CD4-positive, alpha-beta memory T cell (primary cell): ENCODE data around the gene MAP3K9. TPM values are rescaled to one million over a fixed set of nuclear protein-coding genes. Genes with fewer than 3 reads are reported as not detected.

Experiments used
- CTCF ChIA-PET: fragments of 350-600 bp; sonication (Branson Sonifier 250); formaldehyde crosslinking; loops from one replicate; lab custom pipeline; 2021; ENCODE audit warnings: inconsistent platforms; ENCODE audit not compliant: partially characterized antibody; lab: Charles Lee
- POLR2A ChIA-PET: fragments of 350-600 bp; sonication (Branson Sonifier 250); formaldehyde crosslinking; loops from one replicate; lab custom pipeline; 2021; ENCODE audit not compliant: partially characterized antibody; lab: Charles Lee
- DNase-seq, 5 donors: peaks; one replicate each; pipeline versions ENCODE4 v3.0.0 to v3.0.0-alpha.2; 2020 to 2022; ENCODE audit warnings: mixed read lengths in 1 of 5
- H3K27ac ChIP-seq: one replicate; pipeline ENCODE4 v1.7.0; 2013; ENCODE audit warnings: low read depth, low read length
- H3K27me3 ChIP-seq: 2 replicates; pipeline ENCODE4 v1.7.0; 2013; ENCODE audit warnings: mild to moderate bottlenecking, low read length, moderate library complexity; ENCODE audit not compliant: insufficient read depth
- H3K36me3 ChIP-seq: 2 replicates; pipeline ENCODE4 v1.7.0; 2013; ENCODE audit warnings: mild to moderate bottlenecking, low read length, moderate library complexity; ENCODE audit not compliant: insufficient read depth
- H3K4me1 ChIP-seq: 2 replicates; pipeline ENCODE4 v1.7.0; 2013; ENCODE audit warnings: mild to moderate bottlenecking, low read length, moderate library complexity; ENCODE audit not compliant: insufficient read depth
- H3K4me3 ChIP-seq, 2 donors: one replicate each; pipeline ENCODE4 v1.7.0; 2013; ENCODE audit warnings: low read length in 2 of 2, mild to moderate bottlenecking in 1 of 2
- H3K9me3 ChIP-seq, 2 donors: one replicate each; pipeline ENCODE4 v1.7.0; 2013; ENCODE audit warnings: low read length in 2 of 2, control low read depth in 1 of 2; ENCODE audit not compliant: control insufficient read depth in 1 of 2
- H3K27ac Mint-ChIP-seq, 7 donors: one replicate each; pipeline ENCODE4 v1.8.0; 2020 to 2021; ENCODE audit warnings: mixed read lengths in 7 of 7, mild to moderate bottlenecking in 6 of 7, inconsistent platforms in 3 of 7, moderate library complexity in 3 of 7
- H3K27me3 Mint-ChIP-seq, 2 donors: one replicate each; pipeline ENCODE4 v1.8.0; 2020 to 2021; ENCODE audit warnings: mixed read lengths in 2 of 2
- H3K36me3 Mint-ChIP-seq, 2 donors: one replicate each; pipeline ENCODE4 v1.8.0; 2020 to 2021; ENCODE audit warnings: mixed read lengths in 2 of 2, inconsistent platforms in 1 of 2, mild to moderate bottlenecking in 1 of 2
- H3K4me1 Mint-ChIP-seq, 4 donors: one replicate each; pipeline ENCODE4 v1.8.0; 2020 to 2021; ENCODE audit warnings: mixed read lengths in 4 of 4, mild to moderate bottlenecking in 1 of 4
- H3K4me3 Mint-ChIP-seq, 8 donors: one replicate each; pipeline ENCODE4 v1.8.0; 2020 to 2021; ENCODE audit warnings: mixed read lengths in 8 of 8, mild to moderate bottlenecking in 7 of 8, moderate library complexity in 6 of 8, inconsistent platforms in 3 of 8
- H3K9me3 Mint-ChIP-seq, 8 donors: one replicate each; pipeline ENCODE4 v1.8.0; 2020 to 2021; ENCODE audit warnings: mixed read lengths in 8 of 8, mild to moderate bottlenecking in 5 of 8, inconsistent platforms in 3 of 8, moderate library complexity in 1 of 8
- intact Hi-C: fragments of 100-400 bp; cut with micrococcal nuclease; formaldehyde crosslinking; loops from one replicate; pipeline ENCODE4 v1.15.1; 2023
- polyA plus RNA-seq, 2 donors: library from polyadenylated mRNA; unstranded; fragments of 300-500 nt; fragmentation: Illumina TruSeq; gene quantifications; one replicate each; pipeline ENCODE4 v1.2.3, GENCODE V29; 2021
- total RNA-seq, 2 experiments: library from RNA; stranded (reverse); gene quantifications; one replicate each; pipeline ENCODE4 v1.2.3, GENCODE V29; 2021

The MAP3K9 gene
- total and polyA plus RNA-seq, 4 experiments from 2014 or later: 0.47 to 6.4 (median 3.5) TPM

DNA sequence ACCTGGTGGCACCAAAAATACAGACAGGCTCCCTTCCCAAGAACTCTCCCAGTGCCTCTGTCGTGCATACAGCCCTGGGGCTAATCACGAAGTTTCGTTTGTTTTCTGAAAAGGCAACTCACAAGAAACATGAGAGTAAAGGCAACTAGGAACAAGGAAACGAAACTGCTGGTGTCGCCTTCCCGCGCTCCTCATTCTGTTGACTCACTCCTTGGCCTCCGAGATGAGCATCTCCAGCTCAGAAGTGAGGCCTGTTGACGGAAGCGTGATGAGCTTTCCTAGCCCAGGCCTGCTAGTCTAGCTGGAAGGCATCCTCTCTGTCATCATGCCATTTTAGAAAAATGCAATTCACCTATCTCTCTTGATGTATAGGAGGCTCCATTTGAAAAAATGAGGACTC is 117.1 kb downstream of the MAP3K9 start:
- Histone ChIP-seq H3K4me3 (no peak overlapping the region), H3K27me3 (no peaks in the 10 kb centered on the region), H3K27ac (no peak overlapping the region), H3K36me3 (no peaks in the 10 kb centered on the region), H3K4me1 (no peaks in the 10 kb centered on the region), H3K9me3 (no peaks in the 10 kb centered on the region)
- intact Hi-C loops: no loop called here
- no peak overlapping the region for H3K4me3 Mint-ChIP-seq
- H3K9me3 Mint-ChIP-seq: no peaks in the 10 kb centered on the region
- ChIA-PET POLR2A (no interaction called here), CTCF (no interaction called here)
- no peaks in the 10 kb centered on the region for H3K27me3 Mint-ChIP-seq
- H3K27ac Mint-ChIP-seq: no peak overlapping the region
- no peak for DNase-seq
- no peaks in the 10 kb centered on the region for H3K36me3 Mint-ChIP-seq
- H3K4me1 Mint-ChIP-seq: no peaks in the 10 kb centered on the region

DNA sequence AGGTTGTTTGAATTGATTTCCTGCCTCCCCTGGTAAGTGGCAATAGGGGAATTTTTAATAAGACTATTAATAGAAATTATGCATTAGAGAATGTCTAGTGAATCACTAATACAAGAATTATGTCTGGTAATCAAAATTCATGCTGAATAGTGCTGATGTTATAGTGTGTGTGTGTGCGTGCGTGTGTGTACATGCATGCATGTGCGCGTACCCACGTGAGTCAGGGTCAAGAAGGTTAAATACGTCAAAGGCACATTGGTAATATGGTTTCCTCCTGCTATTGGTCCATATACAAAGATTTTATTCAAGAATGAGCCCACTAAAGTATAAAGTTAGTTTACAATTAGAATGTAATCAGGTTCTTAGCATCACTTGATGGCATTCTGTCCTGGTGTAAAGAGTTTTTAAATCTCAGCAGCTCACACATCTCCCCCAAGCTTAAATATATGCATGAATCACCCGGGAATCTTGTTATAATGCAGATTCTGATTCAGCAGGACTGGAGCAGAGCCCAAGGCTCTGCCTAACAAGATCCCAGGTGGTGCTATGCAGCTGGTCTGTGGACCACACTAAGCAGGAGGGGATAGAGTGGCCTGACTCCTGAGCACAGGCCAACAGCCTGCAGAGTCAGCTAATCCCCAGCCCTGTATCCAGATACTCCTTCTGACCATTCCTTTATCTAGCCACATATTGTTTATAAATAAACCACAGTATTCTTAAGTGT is 123.7 kb downstream of the MAP3K9 start:
- no peaks in the 10 kb centered on the region for H3K27me3 ChIP-seq
- no peaks in the 10 kb centered on the region for H3K36me3 ChIP-seq
- H3K4me1 ChIP-seq: no peaks in the 10 kb centered on the region
- no peak overlapping the region for H3K4me3 ChIP-seq
- ChIA-PET POLR2A (no interaction called here), CTCF (no interaction called here)
- H3K27ac ChIP-seq: no peak overlapping the region
- H3K4me1 Mint-ChIP-seq: no peaks in the 10 kb centered on the region
- H3K9me3 ChIP-seq: no peaks in the 10 kb centered on the region
- no peak overlapping the region for H3K27ac Mint-ChIP-seq
- peaks cover 0 to 5% of the 10 kb centered on the region in 2 donors for H3K36me3 Mint-ChIP-seq
- intact Hi-C loops: no loop called here
- H3K9me3 Mint-ChIP-seq: no peaks in the 10 kb centered on the region
- H3K27me3 Mint-ChIP-seq: no peaks in the 10 kb centered on the region
- no peak overlapping the region for H3K4me3 Mint-ChIP-seq
- DNase-seq: no peak

- H3K36me3 Mint-ChIP-seq: peaks cover 0 to 5% of the 10 kb centered on the region in 2 donors
- H3K27ac ChIP-seq: no peak overlapping the region
- H3K4me1 ChIP-seq: no peaks in the 10 kb centered on the region
- no peak overlapping the region for H3K4me3 ChIP-seq
- no peak for DNase-seq
- no peak overlapping the region for H3K4me3 Mint-ChIP-seq
- POLR2A ChIA-PET: interaction anchor here (0.7 to 1.0 kb wide), 2 partner anchors 24 to 42 kb away, joined by 3 to 5 read pairs; partner anchors contain the start of gene TTC9
- H3K27me3 Mint-ChIP-seq: no peaks in the 10 kb centered on the region
- no peaks in the 10 kb centered on the region for H3K9me3 Mint-ChIP-seq
- no peaks in the 10 kb centered on the region for H3K27me3 ChIP-seq
- no peaks in the 10 kb centered on the region for H3K9me3 ChIP-seq
- intact Hi-C loops: no loop called here
- no peaks in the 10 kb centered on the region for H3K36me3 ChIP-seq
- no peak overlapping the region for H3K27ac Mint-ChIP-seq
- CTCF ChIA-PET: interaction anchor here (1.2 kb wide), 1 partner anchor 30 kb away, joined by 4 read pairs; no protein-coding TSS in a partner anchor
- no peaks in the 10 kb centered on the region for H3K4me1 Mint-ChIP-seq
Observed at GRCh38 chr14:70683983-70684382, 125.3 kb downstream of the MAP3K9 start.

- H3K36me3 Mint-ChIP-seq: peaks cover 7 to 8% of the 10 kb centered on the region in 2 donors
- Histone ChIP-seq H3K27me3 (no peaks in the 10 kb centered on the region), H3K9me3 (no peaks in the 10 kb centered on the region), H3K36me3 (no peaks in the 10 kb centered on the region), H3K4me3 (no peak overlapping the region), H3K4me1 (no peaks in the 10 kb centered on the region), H3K27ac (no peak overlapping the region)
- H3K4me1 Mint-ChIP-seq: peaks cover 0 to 5% (median under 1%) of the 10 kb centered on the region in 4 donors
- H3K27ac Mint-ChIP-seq: no peak overlapping the region
- no peak overlapping the region for H3K4me3 Mint-ChIP-seq
- ChIA-PET POLR2A (interaction anchor here (0.9 to 1.9 kb wide), 2 partner anchors 15 to 40 kb away, joined by 3 to 4 read pairs; partner anchors contain the start of gene TTC9), CTCF (interaction anchor here (1.6 kb wide), 1 partner anchor 33 kb away, joined by 4 read pairs; no protein-coding TSS in a partner anchor)
- H3K9me3 Mint-ChIP-seq: no peaks in the 10 kb centered on the region
- H3K27me3 Mint-ChIP-seq: no peaks in the 10 kb centered on the region
- intact Hi-C loops: no loop called here
- no peak for DNase-seq
Observed at GRCh38 chr14:70680748-70681147, 128.6 kb downstream of the MAP3K9 start.

- Mint-ChIP-seq H3K36me3 (peaks cover 17 to 35% of the 10 kb centered on the region in 2 donors), H3K4me1 (peaks cover 0 to 9% (median under 1%) of the 10 kb centered on the region in 4 donors), H3K9me3 (no peaks in the 10 kb centered on the region), H3K4me3 (no peak overlapping the region), H3K27me3 (no peaks in the 10 kb centered on the region), H3K27ac (no peak overlapping the region)
- intact Hi-C loops: no loop called here
- Histone ChIP-seq H3K27ac (no peak overlapping the region), H3K36me3 (peaks cover 8% of the 10 kb centered on the region), H3K9me3 (no peaks in the 10 kb centered on the region), H3K4me1 (no peaks in the 10 kb centered on the region), H3K27me3 (no peaks in the 10 kb centered on the region), H3K4me3 (no peak overlapping the region)
- POLR2A ChIA-PET: interaction anchor here (1.5 kb wide), 2 partner anchors 16 to 19 kb away, joined by 3 to 4 read pairs; no protein-coding TSS in a partner anchor
- no peak for DNase-seq
- CTCF ChIA-PET: interaction anchor here (1.1 kb wide), 2 partner anchors 19 to 44 kb away, joined by 3 read pairs; no protein-coding TSS in a partner anchor
Observed at GRCh38 chr14:70677341-70677740, 132.0 kb downstream of the MAP3K9 start.

Other genes with a start within 250 kb of the MAP3K9 start
- gene MED6, start 208.9 kb downstream of the MAP3K9 start, total RNA-seq: 10 to 100 TPM; 57.0 to 61.8 TPM
- 10 to 100 TPM; 38.4 to 48.7 TPM for gene MED6, start 208.9 kb downstream of the MAP3K9 start, polyA plus RNA-seq
- gene TTC9, start 167.6 kb downstream of the MAP3K9 start, total RNA-seq: 10 to 100 TPM; 25.5 to 25.9 TPM
- gene TTC9, start 167.6 kb downstream of the MAP3K9 start, polyA plus RNA-seq: 10 to 100 TPM in 1 of 2 donors, 1 to 10 TPM in 1; 9.2 to 16.1 TPM
- gene PCNX1, start 97.9 kb upstream of the MAP3K9 start, total RNA-seq: 100 to 1,000 TPM; 115 to 128 TPM
- gene PCNX1, start 97.9 kb upstream of the MAP3K9 start, polyA plus RNA-seq: 10 to 100 TPM; 10.7 to 21.8 TPM